ENCODE results near the gene NYNRIN. TPM values are rescaled to one million over a fixed set of nuclear protein-coding genes. Genes with fewer than 3 reads are reported as not detected.

NYNRIN gene
- total and polyA plus RNA-seq, 12 donors, result 3.6 to 9.0 (median 6.4) TPM

DNA sequence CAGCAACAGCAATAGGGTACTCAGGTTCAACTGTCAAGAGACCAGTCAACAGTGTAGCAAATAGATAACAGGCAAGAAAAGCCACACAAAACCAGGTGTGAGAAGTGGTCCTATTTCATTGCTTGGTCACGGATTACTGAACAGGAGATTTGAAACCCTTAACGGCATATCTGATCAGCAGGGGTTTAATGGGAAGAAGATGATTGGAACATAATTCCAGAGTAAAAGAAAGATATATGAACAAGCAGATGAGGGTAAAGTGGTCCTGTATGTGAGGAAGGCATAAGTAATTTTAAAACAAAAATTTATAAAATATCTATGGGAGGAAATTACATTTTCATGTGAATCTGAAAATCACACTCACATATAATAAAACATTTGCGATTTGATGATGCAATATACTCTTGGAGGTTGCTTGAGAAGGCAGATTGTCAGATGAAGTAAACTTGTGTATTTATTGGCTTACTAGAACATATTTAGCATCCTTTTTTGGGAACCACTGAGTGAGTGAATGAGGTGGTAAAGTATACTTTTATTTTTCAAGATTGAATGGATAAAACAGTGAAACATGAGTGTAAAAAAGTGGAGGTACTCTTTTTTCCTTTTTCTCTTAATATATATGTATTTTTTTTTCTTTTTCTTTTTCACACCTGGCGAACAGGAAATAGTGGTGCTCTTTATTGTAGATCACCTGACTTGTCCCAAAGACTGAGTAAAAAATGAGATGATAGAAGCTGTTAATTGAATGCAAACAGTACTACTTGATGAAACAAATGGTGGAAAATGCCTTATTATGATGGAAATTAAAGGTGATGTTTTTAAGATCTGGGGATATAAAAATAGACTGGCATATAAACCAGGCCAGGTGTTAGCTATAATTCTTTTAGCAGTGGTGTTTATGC, 65.3 kb downstream of the NYNRIN start:
- DNase-seq (no peak), ATAC-seq (no peak)
- peaks cover 0 to 7% (median 2%) of the 10 kb centered on the region in 9 donors for H3K4me1 ChIP-seq
- no peak overlapping the region for H3K4me3 ChIP-seq
- WGBS, 2 donors, result 68% methylated on average over 4 of the region's 4 CpGs
- no peaks in the 10 kb centered on the region for H3K36me3 ChIP-seq
- H3K27ac ChIP-seq, result no peak overlapping the region
- H3K27me3 ChIP-seq, result no peaks in the 10 kb centered on the region
- H3K9me3 ChIP-seq, result no peaks in the 10 kb centered on the region
- intact Hi-C loops (cut with DNase I), result no loop called here
- TF ChIP-seq, protein P1, sequence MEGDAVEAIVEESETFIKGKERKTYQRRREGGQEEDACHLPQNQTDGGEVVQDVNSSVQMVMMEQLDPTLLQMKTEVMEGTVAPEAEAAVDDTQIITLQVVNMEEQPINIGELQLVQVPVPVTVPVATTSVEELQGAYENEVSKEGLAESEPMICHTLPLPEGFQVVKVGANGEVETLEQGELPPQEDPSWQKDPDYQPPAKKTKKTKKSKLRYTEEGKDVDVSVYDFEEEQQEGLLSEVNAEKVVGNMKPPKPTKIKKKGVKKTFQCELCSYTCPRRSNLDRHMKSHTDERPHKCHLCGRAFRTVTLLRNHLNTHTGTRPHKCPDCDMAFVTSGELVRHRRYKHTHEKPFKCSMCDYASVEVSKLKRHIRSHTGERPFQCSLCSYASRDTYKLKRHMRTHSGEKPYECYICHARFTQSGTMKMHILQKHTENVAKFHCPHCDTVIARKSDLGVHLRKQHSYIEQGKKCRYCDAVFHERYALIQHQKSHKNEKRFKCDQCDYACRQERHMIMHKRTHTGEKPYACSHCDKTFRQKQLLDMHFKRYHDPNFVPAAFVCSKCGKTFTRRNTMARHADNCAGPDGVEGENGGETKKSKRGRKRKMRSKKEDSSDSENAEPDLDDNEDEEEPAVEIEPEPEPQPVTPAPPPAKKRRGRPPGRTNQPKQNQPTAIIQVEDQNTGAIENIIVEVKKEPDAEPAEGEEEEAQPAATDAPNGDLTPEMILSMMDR (IDR thresholded peaks at IDR 0.05), result no peak

DNA sequence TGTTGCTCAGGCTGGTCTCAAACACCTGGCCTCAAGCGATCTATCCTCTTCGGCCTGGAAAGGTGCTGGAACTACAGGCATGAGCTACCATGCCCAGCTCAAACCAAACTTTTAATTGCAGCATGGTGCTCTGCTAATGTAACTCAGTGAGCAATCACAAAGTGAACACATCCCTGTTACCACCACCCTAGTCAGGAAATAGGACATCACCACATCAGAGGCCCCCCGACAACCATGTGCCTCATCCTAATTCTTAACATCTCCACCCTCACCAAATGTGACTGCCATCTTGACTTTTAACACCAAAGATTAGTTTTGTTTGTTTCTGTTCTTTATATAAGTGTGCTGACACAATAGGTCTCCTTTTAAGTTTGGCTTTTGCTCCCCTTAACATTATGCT, 66.6 kb downstream of the NYNRIN start:
- Histone ChIP-seq H3K36me3 (no peaks in the 10 kb centered on the region), H3K27me3 (no peaks in the 10 kb centered on the region), H3K4me3 (no peak overlapping the region), H3K27ac (no peak overlapping the region), H3K4me1 (no peaks in the 10 kb centered on the region), H3K9me3 (peaks cover 0 to under 1% (median 0%) of the 10 kb centered on the region in 11 donors)
- ATAC-seq, result no peak
- 98% methylated on average over 3 of the region's 3 CpGs for whole genome bisulfite sequencing, 2 donors
- intact Hi-C loops (cut with DNase I), result no loop called here
- no peak for DNase-seq
- TF ChIP-seq, protein P1 (IDR thresholded peaks at IDR 0.05), result no peak

DNA sequence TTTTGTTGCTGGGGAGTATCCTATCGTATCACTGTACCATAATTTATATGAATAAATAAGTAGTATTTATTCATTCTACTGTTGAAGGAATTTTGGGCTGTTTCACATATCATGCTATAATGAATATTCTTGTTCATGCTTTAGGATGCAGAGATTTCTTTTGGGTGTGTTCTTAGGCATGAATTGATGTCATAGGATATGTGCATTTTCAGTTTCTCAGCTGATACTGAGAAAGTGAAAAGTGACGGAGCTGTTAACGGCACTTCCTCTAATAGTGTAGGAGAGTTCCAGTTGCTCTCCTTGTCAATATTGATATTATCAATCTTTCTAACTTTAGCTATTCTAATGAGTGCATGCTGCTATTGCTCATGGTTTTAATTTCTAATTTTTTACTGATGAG, 67.0 kb downstream of the NYNRIN start:
- Histone ChIP-seq H3K9me3 (peaks cover 0 to 5% (median 0%) of the 10 kb centered on the region in 11 donors), H3K4me1 (no peaks in the 10 kb centered on the region), H3K36me3 (no peaks in the 10 kb centered on the region), H3K27ac (no peak overlapping the region), H3K27me3 (no peaks in the 10 kb centered on the region), H3K4me3 (no peak overlapping the region)
- 82 to 90% methylated on average over 3 of the region's 3 CpGs for WGBS, 2 donors
- ATAC-seq (no peak), DNase-seq (no peak)
- TF ChIP-seq, protein P1 (IDR thresholded peaks at IDR 0.05), result no peak
- intact Hi-C loops (cut with DNase I), result no loop called here

Other genes starting within 250 kb of the NYNRIN start
- gene IRF9, start 237.7 kb upstream of the NYNRIN start, total RNA-seq, result 100 to 1,000 TPM in 1 of 10 donors, 10 to 100 TPM in 9; 17.7 to 147 (median 36.7) TPM
- gene IRF9, start 237.7 kb upstream of the NYNRIN start, polyA plus RNA-seq, result 10 to 100 TPM; 28.2 to 64.1 TPM
- 1 to 10 TPM; 2.5 to 7.0 (median 4.3) TPM for gene REC8, start 226.9 kb upstream of the NYNRIN start, total RNA-seq
- gene REC8, start 226.9 kb upstream of the NYNRIN start, polyA plus RNA-seq, result 10 to 100 TPM in 1 of 2 donors, 1 to 10 TPM in 1; 2.5 to 17.7 TPM
- gene IPO4, start 210.2 kb upstream of the NYNRIN start, total RNA-seq, result 10 to 100 TPM; 10.1 to 22.5 (median 12.6) TPM
- gene IPO4, start 210.2 kb upstream of the NYNRIN start, polyA plus RNA-seq, result 10 to 100 TPM in 1 of 2 donors, 1 to 10 TPM in 1; 4.4 to 23.8 TPM
- 10 to 100 TPM; 14.2 to 31.3 (median 18.7) TPM for gene TM9SF1, start 203.6 kb upstream of the NYNRIN start, total RNA-seq
- 10 to 100 TPM; 10.8 to 36.4 TPM for gene TM9SF1, start 203.6 kb upstream of the NYNRIN start, polyA plus RNA-seq
- gene TSSK4, start 193.3 kb upstream of the NYNRIN start, total RNA-seq, result under 1 TPM in 1 of 10 donors, not detected in 9; 0.28 TPM
- gene TSSK4, start 193.3 kb upstream of the NYNRIN start, polyA plus RNA-seq, result under 1 TPM in 1 of 2 donors, not detected in 1; 0.22 TPM
- 10 to 100 TPM; 23.4 to 35.3 (median 29.4) TPM for gene CHMP4A, start 185.5 kb upstream of the NYNRIN start, total RNA-seq
- gene CHMP4A, start 185.5 kb upstream of the NYNRIN start, polyA plus RNA-seq, result 10 to 100 TPM; 34.3 to 80.8 TPM
- gene MDP1, start 182.9 kb upstream of the NYNRIN start, total RNA-seq, result 10 to 100 TPM; 13.9 to 22.9 (median 18.9) TPM
- gene MDP1, start 182.9 kb upstream of the NYNRIN start, polyA plus RNA-seq, result 10 to 100 TPM; 23.0 to 23.5 TPM
- 100 to 1,000 TPM; 178 to 228 (median 199) TPM for gene NEDD8, start 166.6 kb upstream of the NYNRIN start, total RNA-seq
- gene NEDD8, start 166.6 kb upstream of the NYNRIN start, polyA plus RNA-seq, result 100 to 1,000 TPM; 154 to 325 TPM
- gene GMPR2, start 166.1 kb upstream of the NYNRIN start, total RNA-seq, result 10 to 100 TPM; 28.6 to 46.9 (median 33.5) TPM
- 10 to 100 TPM; 26.4 to 27.3 TPM for gene GMPR2, start 166.1 kb upstream of the NYNRIN start, polyA plus RNA-seq
- gene TINF2, start 156.4 kb upstream of the NYNRIN start, total RNA-seq, result 10 to 100 TPM; 36.8 to 56.4 (median 40.5) TPM
- gene TINF2, start 156.4 kb upstream of the NYNRIN start, polyA plus RNA-seq, result 10 to 100 TPM; 19.3 to 44.0 TPM
- gene TGM1, start 135.8 kb upstream of the NYNRIN start, total RNA-seq, result 1 to 10 TPM in 1 of 10 donors, under 1 TPM in 9; 0.17 to 2.2 (median 0.65) TPM
- gene TGM1, start 135.8 kb upstream of the NYNRIN start, polyA plus RNA-seq, result under 1 TPM; 0.51 to 0.87 TPM
- 10 to 100 TPM; 17.4 to 30.0 (median 19.6) TPM for gene RABGGTA, start 127.4 kb upstream of the NYNRIN start, total RNA-seq
- 10 to 100 TPM; 30.6 to 37.9 TPM for gene RABGGTA, start 127.4 kb upstream of the NYNRIN start, polyA plus RNA-seq
- gene DHRS1, start 99.2 kb upstream of the NYNRIN start, total RNA-seq, result 10 to 100 TPM in 4 of 10 donors, 1 to 10 TPM in 6; 6.9 to 11.1 (median 9.0) TPM
- 10 to 100 TPM in 1 of 2 donors, 1 to 10 TPM in 1; 8.5 to 11.6 TPM for gene DHRS1, start 99.2 kb upstream of the NYNRIN start, polyA plus RNA-seq
- gene NOP9, start 99.2 kb upstream of the NYNRIN start, total RNA-seq, result 10 to 100 TPM; 22.0 to 31.9 (median 27.3) TPM
- gene NOP9, start 99.2 kb upstream of the NYNRIN start, polyA plus RNA-seq, result 10 to 100 TPM; 10.7 to 10.8 TPM
- 1 to 10 TPM; 1.9 to 6.0 (median 3.5) TPM for gene CIDEB, start 91.0 kb upstream of the NYNRIN start, total RNA-seq
- gene CIDEB, start 91.0 kb upstream of the NYNRIN start, polyA plus RNA-seq, result 1 to 10 TPM; 4.3 to 4.8 TPM
- 1 to 10 TPM in 7 of 10 donors, under 1 TPM in 3; 0.68 to 2.4 (median 1.3) TPM for gene LTB4R2, start 88.9 kb upstream of the NYNRIN start, total RNA-seq
- under 1 TPM; 0.51 to 0.90 TPM for gene LTB4R2, start 88.9 kb upstream of the NYNRIN start, polyA plus RNA-seq
- 1 to 10 TPM in 7 of 10 donors, under 1 TPM in 3; 0.76 to 3.1 (median 1.8) TPM for gene LTB4R, start 87.5 kb upstream of the NYNRIN start, total RNA-seq
- gene LTB4R, start 87.5 kb upstream of the NYNRIN start, polyA plus RNA-seq, result 1 to 10 TPM; 3.2 to 3.7 TPM
- 10 to 100 TPM; 17.4 to 37.0 (median 22.9) TPM for gene ADCY4, start 63.9 kb upstream of the NYNRIN start, total RNA-seq
- 100 to 1,000 TPM in 1 of 2 donors, 10 to 100 TPM in 1; 23.1 to 104 TPM for gene ADCY4, start 63.9 kb upstream of the NYNRIN start, polyA plus RNA-seq
- 1 to 10 TPM; 1.7 to 4.9 (median 3.5) TPM for gene RIPK3, start 59.0 kb upstream of the NYNRIN start, total RNA-seq
- gene RIPK3, start 59.0 kb upstream of the NYNRIN start, polyA plus RNA-seq, result 1 to 10 TPM; 4.9 to 7.1 TPM
- 10 to 100 TPM in 4 of 10 donors, 1 to 10 TPM in 6; 3.0 to 42.0 (median 7.8) TPM for gene NFATC4, start 30.8 kb upstream of the NYNRIN start, total RNA-seq
- 10 to 100 TPM; 28.7 to 69.2 TPM for gene NFATC4, start 30.8 kb upstream of the NYNRIN start, polyA plus RNA-seq
- gene CBLN3, start 30.7 kb downstream of the NYNRIN start, total RNA-seq, result 1 to 10 TPM in 4 of 10 donors, under 1 TPM in 6; 0.24 to 2.5 (median 0.80) TPM
- gene CBLN3, start 30.7 kb downstream of the NYNRIN start, polyA plus RNA-seq, result 1 to 10 TPM; 1.0 to 1.8 TPM
- gene KHNYN, start 31.0 kb downstream of the NYNRIN start, total RNA-seq, result 10 to 100 TPM; 14.3 to 30.1 (median 17.9) TPM
- gene KHNYN, start 31.0 kb downstream of the NYNRIN start, polyA plus RNA-seq, result 10 to 100 TPM; 14.0 to 20.9 TPM
- 10 to 100 TPM; 55.6 to 93.6 (median 67.4) TPM for gene SDR39U1, start 43.8 kb downstream of the NYNRIN start, total RNA-seq
- gene SDR39U1, start 43.8 kb downstream of the NYNRIN start, polyA plus RNA-seq, result 100 to 1,000 TPM in 1 of 2 donors, 10 to 100 TPM in 1; 88.5 to 108 TPM
- 1 to 10 TPM in 3 of 10 donors, under 1 TPM in 5, not detected in 2; 0.26 to 1.4 (median 0.73) TPM for gene CMA1, start 109.3 kb downstream of the NYNRIN start, total RNA-seq
- gene CMA1, start 109.3 kb downstream of the NYNRIN start, polyA plus RNA-seq, result under 1 TPM in 1 of 2 donors, not detected in 1; 0.13 TPM
- gene CTSG, start 177.2 kb downstream of the NYNRIN start, total RNA-seq, result 1 to 10 TPM in 5 of 10 donors, under 1 TPM in 4, not detected in 1; 0.49 to 2.4 (median 1.1) TPM
- gene CTSG, start 177.2 kb downstream of the NYNRIN start, polyA plus RNA-seq, result under 1 TPM in 1 of 2 donors, not detected in 1; 0.23 TPM
- gene GZMH, start 210.7 kb downstream of the NYNRIN start, total RNA-seq, result 1 to 10 TPM in 2 of 10 donors, under 1 TPM in 4, not detected in 4; 0.34 to 6.4 (median 0.72) TPM
- gene GZMH, start 210.7 kb downstream of the NYNRIN start, polyA plus RNA-seq, result under 1 TPM; 0.28 to 0.37 TPM
- 10 to 100 TPM in 1 of 10 donors, 1 to 10 TPM in 3, under 1 TPM in 5, not detected in 1; 0.35 to 19.2 (median 0.96) TPM for gene GZMB, start 235.2 kb downstream of the NYNRIN start, total RNA-seq
- gene GZMB, start 235.2 kb downstream of the NYNRIN start, polyA plus RNA-seq, result 1 to 10 TPM in 1 of 2 donors, under 1 TPM in 1; 0.46 to 1.8 TPM

Measured in heart right ventricle (tissue), 16 donors.